ENCODE data around the gene KRT75. TPM values are rescaled to one million over a fixed set of nuclear protein-coding genes. Genes with fewer than 3 reads are reported as not detected.

KRT75 gene
- total and polyA plus RNA-seq, 2 of the 4 experiments (the other 2 are of a cell fraction): not detected

GRCh38 chr12:52473768-52474167 is 39.6 kb upstream of the KRT75 start, which contains the start of gene KRT6C:
KRT6C (minus strand) TSS chr12:52473805; CDS start chr12:52473737, 68 bp downstream.
- in situ Hi-C loops (cut with MboI; ENCODE audit: low sequenced_read_pairs): no loop called here
- CTCF ChIA-PET: no interaction called here
- POLR2A ChIA-PET (ENCODE audit: unreplicated experiment): no interaction called here

More at GRCh38 chr12:52473768-52474167, 39.6 kb upstream of the KRT75 start, which contains the start of gene KRT6C:
- Histone ChIP-seq H3K4me1 (ENCODE audit: control insufficient read depth, insufficient read depth, low read length) (no peaks in the 10 kb centered on the region), H2AK5ac (ENCODE audit: low read depth, low read length) (no peak within 1 kb of the TSS), H3K56ac (ENCODE audit: extremely low read depth, insufficient read depth, low read length) (no peak within 1 kb of the TSS), H3K79me1 (ENCODE audit: low read depth in 1 of 2, low read length in 2 of 2) (no peaks in the 10 kb centered on the region), H3K4me2 (ENCODE audit: low read depth, low read length) (no peak within 1 kb of the TSS), H2BK15ac (ENCODE audit: low read depth, low read length) (no peak within 1 kb of the TSS), H3K9me3 (ENCODE audit: control insufficient read depth, insufficient read depth, low read length) (no peaks in the 10 kb centered on the region), H4K20me1 (ENCODE audit: insufficient read depth, low read length) (no peaks in the 10 kb centered on the region), H4K91ac (ENCODE audit: insufficient read depth, low read depth, low read length) (no peak within 1 kb of the TSS), H3K14ac (replicated peaks; ENCODE audit: low read depth, low read length) (no peak within 1 kb of the TSS), H3K4ac (ENCODE audit: low read depth, low read length) (no peak within 1 kb of the TSS), H2AK9ac (replicated peaks; ENCODE audit: low read depth, low read length, poor library complexity) (no peak within 1 kb of the TSS), H3K9ac (ENCODE audit: low read depth, low read length) (no peak within 1 kb of the TSS), H4K5ac (ENCODE audit: low read depth, low read length) (no peak within 1 kb of the TSS), H3K27me3 (ENCODE audit: control insufficient read depth, insufficient read depth, low read length) (peaks cover 3% of the 10 kb centered on the region), H2BK5ac (ENCODE audit: low read depth, low read length, poor library complexity, severe bottlenecking) (no peak within 1 kb of the TSS), H3K23ac (ENCODE audit: low read depth, low read length) (no peak within 1 kb of the TSS), H2BK20ac (ENCODE audit: low read depth, low read length) (no peak within 1 kb of the TSS), H4K8ac (ENCODE audit: low read depth in 2 of 2, low read length in 2 of 2) (no peak within 1 kb of the TSS), H3K9me1 (ENCODE audit: insufficient read depth, low read length) (no peaks in the 10 kb centered on the region), H2BK120ac (ENCODE audit: low read depth, low read length) (no peak within 1 kb of the TSS), H2AFZ (replicated peaks; ENCODE audit: low read length, poor library complexity) (no peak within 1 kb of the TSS), H3K18ac (ENCODE audit: low read depth, low read length) (no peak within 1 kb of the TSS), H3K27ac (ENCODE audit: insufficient read depth, low read length) (no peak within 1 kb of the TSS), H3K4me3 (ENCODE audit: insufficient read depth, low read depth, low read length) (no peak within 1 kb of the TSS), H3K36me3 (ENCODE audit: control insufficient read depth, insufficient read depth, low read length) (no peaks in the 10 kb centered on the region)
- ATAC-seq (ENCODE audit: low read depth): no peak
- DNase-seq: no peak
- dilution Hi-C loops (cut with HindIII; ENCODE audit: low sequenced_read_pairs, unreplicated experiment) (no loop called here), intact Hi-C loops (cut with micrococcal nuclease) (no loop called here)
- no peak for TF ChIP-seq ELK1 (IDR thresholded peaks at IDR 0.05; ENCODE audit: borderline replicate concordance, low read depth, low read length)
- TF ChIP-seq NFE2L2 (IDR thresholded peaks at IDR 0.05; ENCODE audit: low read depth, low read length): no peak
- TF ChIP-seq MAFK (IDR thresholded peaks at IDR 0.05; ENCODE audit: low read depth, low read length): peak; percentile 92
- TF ChIP-seq CEBPB (IDR thresholded peaks at IDR 0.05; ENCODE audit: low read depth, low read length): no peak
- no TSS peak for BruUV-seq (replicated peaks)
- WGBS, 2 experiments (ENCODE audit: extremely low coverage in 2 of 2, insufficient read length in 1 of 2): no CpG with 5 or more reads among the region's 4 CpGs

All from IMR-90 (cell line).